Osteoblast (primary cell): ENCODE results near the gene CRABP2. TPM values are rescaled to one million over a fixed set of nuclear protein-coding genes. Genes with fewer than 3 reads are reported as not detected.

Source experiments
- DNase-seq: peaks from one replicate; pipeline ENCODE4 v3.0.0; 2011; ENCODE audit warnings: low spot score, mixed read lengths; ENCODE audit not compliant: insufficient read length; ENCODE audit errors: missing footprints
- H2AFZ ChIP-seq: 2 replicates; pipeline ENCODE4 v1.6.0; 2011; ENCODE audit warnings: mild to moderate bottlenecking, low read length
- H3K27ac ChIP-seq: 2 replicates; pipeline ENCODE4 v1.5.1; 2011; ENCODE audit warnings: mild to moderate bottlenecking, low read depth, low read length, moderate library complexity
- H3K27me3 ChIP-seq: 2 replicates; pipeline ENCODE4 v1.6.0; 2012; ENCODE audit warnings: mild to moderate bottlenecking, control low read depth, inconsistent platforms, low read length, moderate library complexity; ENCODE audit not compliant: insufficient read depth
- H3K36me3 ChIP-seq: 2 replicates; pipeline ENCODE4 v1.5.1; 2011; ENCODE audit warnings: mild to moderate bottlenecking, low read length, control low read depth, moderate library complexity; ENCODE audit not compliant: insufficient read depth
- H3K4me1 ChIP-seq: 2 replicates; pipeline ENCODE4 v1.5.1; 2011; ENCODE audit warnings: mild to moderate bottlenecking, low read length, control low read depth, moderate library complexity; ENCODE audit not compliant: insufficient read depth
- H3K4me2 ChIP-seq: 2 replicates; pipeline ENCODE4 v1.6.0; 2011; ENCODE audit warnings: mild to moderate bottlenecking, low read length; ENCODE audit not compliant: insufficient read depth
- H3K4me3 ChIP-seq: fragments of 200-600 bp; sonication (generic); 3 replicates; pipeline ENCODE4 v1.5.1; 2012; ENCODE audit warnings: mild to moderate bottlenecking, low read length, inconsistent platforms; ENCODE audit not compliant: insufficient read depth
- H3K79me2 ChIP-seq: 2 replicates; pipeline ENCODE4 v1.6.0; 2012; ENCODE audit warnings: mild to moderate bottlenecking, low read length, control low read depth, inconsistent platforms; ENCODE audit not compliant: insufficient read depth
- H3K9me3 ChIP-seq: 2 replicates; pipeline ENCODE4 v1.5.1; 2011; ENCODE audit warnings: low read depth, low read length, control low read depth
- H4K20me1 ChIP-seq: 2 replicates; pipeline ENCODE4 v1.6.0; 2012; ENCODE audit warnings: mild to moderate bottlenecking, low read length, control low read depth; ENCODE audit not compliant: insufficient read depth
- total RNA-seq: library from RNA; depleted of rRNA; stranded (reverse); fragments of >200 nt; gene quantifications from 2 replicates; pipeline ENCODE4 v1.2.3, GENCODE V29; 2012
- TF ChIP-seq, protein P1 (sequence below): IDR thresholded peaks from 2 replicates; pipeline ENCODE4 v1.5.1; 2011; ENCODE audit warnings: mild to moderate bottlenecking, low read depth, low read length, moderate library complexity; ENCODE audit errors: extremely low read depth

CRABP2 gene
- total RNA-seq, 1 donor, result 16.6 TPM

DNA sequence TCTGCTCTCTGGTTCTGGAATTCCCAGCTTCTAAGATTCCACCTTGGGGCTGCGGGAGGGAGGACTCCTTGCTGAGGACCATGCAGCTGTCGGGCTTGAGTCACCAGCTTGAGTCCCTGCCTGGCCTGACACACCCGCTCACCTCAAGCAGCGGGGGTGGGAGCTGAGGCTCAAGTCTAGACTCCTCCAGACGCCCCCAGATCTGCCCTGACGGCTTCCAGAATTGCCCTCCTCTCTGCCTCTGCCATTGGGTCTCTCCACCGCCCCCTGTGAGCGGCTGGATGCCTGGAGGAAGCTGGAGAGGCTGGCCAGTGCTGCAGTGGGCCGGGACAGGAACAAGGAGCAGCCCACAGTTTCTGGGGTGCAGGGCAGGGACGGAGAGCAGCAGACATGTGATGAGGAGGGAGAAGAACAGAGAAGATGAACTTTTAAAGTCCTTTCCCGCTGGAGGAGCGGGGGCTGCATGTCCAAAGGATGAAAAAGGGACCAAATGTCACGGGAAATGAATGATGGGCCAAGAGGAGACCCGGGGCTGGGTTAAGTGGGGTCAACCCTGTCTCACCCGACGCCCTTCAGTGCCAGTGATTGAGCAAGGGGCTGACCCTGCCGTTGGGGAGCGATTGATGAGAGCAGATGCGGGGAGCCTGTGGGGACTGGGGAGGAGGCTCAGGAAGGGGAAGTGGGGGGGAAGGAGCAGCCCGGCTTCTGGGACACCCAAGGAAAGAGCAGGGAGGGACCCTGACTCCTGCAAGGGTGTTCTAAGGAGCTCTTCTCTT, 13.5 kb downstream of the CRABP2 start:
- Histone ChIP-seq H4K20me1 (no peaks in the 10 kb centered on the region), H2AFZ (peak overlapping the region; percentile 29), H3K27ac (no peak overlapping the region), H3K4me1 (peaks cover 22% of the 10 kb centered on the region), H3K4me2 (no peak overlapping the region), H3K4me3 (no peak overlapping the region), H3K79me2 (no peaks in the 10 kb centered on the region), H3K27me3 (peaks cover 8% of the 10 kb centered on the region), H3K36me3 (no peaks in the 10 kb centered on the region), H3K9me3 (no peaks in the 10 kb centered on the region)
- TF ChIP-seq, protein P1, sequence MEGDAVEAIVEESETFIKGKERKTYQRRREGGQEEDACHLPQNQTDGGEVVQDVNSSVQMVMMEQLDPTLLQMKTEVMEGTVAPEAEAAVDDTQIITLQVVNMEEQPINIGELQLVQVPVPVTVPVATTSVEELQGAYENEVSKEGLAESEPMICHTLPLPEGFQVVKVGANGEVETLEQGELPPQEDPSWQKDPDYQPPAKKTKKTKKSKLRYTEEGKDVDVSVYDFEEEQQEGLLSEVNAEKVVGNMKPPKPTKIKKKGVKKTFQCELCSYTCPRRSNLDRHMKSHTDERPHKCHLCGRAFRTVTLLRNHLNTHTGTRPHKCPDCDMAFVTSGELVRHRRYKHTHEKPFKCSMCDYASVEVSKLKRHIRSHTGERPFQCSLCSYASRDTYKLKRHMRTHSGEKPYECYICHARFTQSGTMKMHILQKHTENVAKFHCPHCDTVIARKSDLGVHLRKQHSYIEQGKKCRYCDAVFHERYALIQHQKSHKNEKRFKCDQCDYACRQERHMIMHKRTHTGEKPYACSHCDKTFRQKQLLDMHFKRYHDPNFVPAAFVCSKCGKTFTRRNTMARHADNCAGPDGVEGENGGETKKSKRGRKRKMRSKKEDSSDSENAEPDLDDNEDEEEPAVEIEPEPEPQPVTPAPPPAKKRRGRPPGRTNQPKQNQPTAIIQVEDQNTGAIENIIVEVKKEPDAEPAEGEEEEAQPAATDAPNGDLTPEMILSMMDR, result no peak
- DNase-seq, result peak; percentile 82

DNA sequence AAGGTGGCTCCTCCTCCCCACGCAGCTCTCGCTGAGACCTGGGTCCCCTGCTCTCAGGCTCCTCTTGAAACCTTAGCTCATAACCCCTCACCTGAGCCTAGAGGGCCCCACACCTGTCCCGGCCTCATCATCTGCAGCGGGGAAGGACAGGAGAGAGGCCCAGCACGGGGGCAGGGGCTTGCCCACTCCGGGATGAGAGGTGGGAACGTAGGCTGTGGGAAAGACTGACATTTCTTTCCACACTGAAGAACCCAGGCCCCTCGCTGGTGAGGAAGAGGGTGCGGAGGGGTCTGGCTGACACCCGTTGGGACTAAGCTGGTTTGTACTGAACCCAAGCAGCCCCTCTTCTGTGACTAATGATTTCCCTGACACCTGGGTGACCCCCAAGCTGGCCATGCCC, 14.2 kb downstream of the CRABP2 start:
- Histone ChIP-seq H3K4me1 (peaks cover 22% of the 10 kb centered on the region), H3K9me3 (no peaks in the 10 kb centered on the region), H3K4me3 (no peak overlapping the region), H2AFZ (no peak overlapping the region), H3K36me3 (no peaks in the 10 kb centered on the region), H3K27ac (no peak overlapping the region), H3K79me2 (no peaks in the 10 kb centered on the region), H3K27me3 (peaks cover 8% of the 10 kb centered on the region), H3K4me2 (no peak overlapping the region), H4K20me1 (no peaks in the 10 kb centered on the region)
- peak; percentile 50 for DNase-seq
- TF ChIP-seq, protein P1, result no peak

DNA sequence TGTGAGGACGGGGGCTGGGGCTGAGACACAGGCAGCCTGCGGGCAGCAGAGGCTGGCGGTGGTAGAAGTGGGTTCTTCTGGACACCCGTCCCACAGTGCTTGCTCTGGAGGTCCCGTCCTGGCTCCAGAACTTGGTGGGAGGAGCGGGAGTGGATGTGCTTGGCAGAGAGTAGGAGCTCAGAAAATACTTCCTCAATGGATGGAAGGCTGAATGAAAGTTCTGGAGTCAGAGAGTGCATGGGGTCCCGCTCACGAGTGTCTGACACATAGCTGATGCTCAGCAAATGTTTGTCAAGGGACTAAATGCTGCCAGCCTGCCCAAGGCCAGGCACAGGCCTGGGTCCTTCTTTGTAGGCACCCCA, 14.7 kb downstream of the CRABP2 start:
- peak; percentile 77 for DNase-seq
- peaks cover 22% of the 10 kb centered on the region for H3K4me1 ChIP-seq
- H4K20me1 ChIP-seq, result no peaks in the 10 kb centered on the region
- TF ChIP-seq, protein P1, result no peak
- no peaks in the 10 kb centered on the region for H3K36me3 ChIP-seq
- no peaks in the 10 kb centered on the region for H3K79me2 ChIP-seq
- H3K27ac ChIP-seq, result no peak overlapping the region
- peaks cover 8% of the 10 kb centered on the region for H3K27me3 ChIP-seq
- no peak overlapping the region for H3K4me2 ChIP-seq
- no peak overlapping the region for H2AFZ ChIP-seq
- no peak overlapping the region for H3K4me3 ChIP-seq
- H3K9me3 ChIP-seq, result no peaks in the 10 kb centered on the region

DNA sequence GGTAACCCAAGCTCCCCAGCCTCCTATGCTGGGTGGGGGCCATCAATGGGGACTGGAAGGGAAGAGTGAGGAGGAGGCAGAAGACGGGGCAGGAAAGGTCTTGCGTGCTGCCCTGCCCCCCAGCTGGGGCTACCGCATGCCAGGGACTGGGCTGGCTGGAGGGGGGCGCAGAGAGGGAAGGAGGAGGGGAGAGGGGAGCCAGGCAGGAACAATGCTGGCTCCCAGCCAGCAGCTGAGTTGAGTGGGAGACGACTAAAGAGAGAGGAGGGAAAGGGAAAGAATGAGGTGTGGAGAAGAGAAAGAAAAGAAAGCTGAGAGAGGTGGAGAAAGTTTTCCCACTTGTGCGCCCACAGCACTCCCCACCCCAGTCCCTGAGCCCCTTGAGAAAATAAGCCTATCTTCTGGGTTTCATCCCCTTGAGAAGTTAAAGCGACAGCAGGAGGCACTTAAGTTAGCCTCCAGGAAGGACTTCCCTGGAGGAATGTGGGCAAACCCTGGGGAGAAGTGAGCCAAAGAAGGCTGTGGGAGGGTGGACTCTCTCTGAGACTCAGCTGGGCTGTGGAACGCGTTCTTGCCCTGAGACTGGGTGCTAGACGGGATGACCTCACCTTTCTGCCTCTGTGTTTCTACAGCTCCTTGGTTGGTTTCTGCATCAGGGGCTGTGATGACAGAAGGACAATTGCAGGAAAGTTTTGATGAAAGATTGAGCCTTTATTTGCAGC, 15.3 kb downstream of the CRABP2 start:
- no peak overlapping the region for H2AFZ ChIP-seq
- peak overlapping the region; percentile 83 for H3K4me2 ChIP-seq
- H4K20me1 ChIP-seq, result no peaks in the 10 kb centered on the region
- H3K4me1 ChIP-seq, result peaks cover 22% of the 10 kb centered on the region
- H3K79me2 ChIP-seq, result no peaks in the 10 kb centered on the region
- TF ChIP-seq, protein P1, result no peak
- H3K27me3 ChIP-seq, result peaks cover 8% of the 10 kb centered on the region
- no peak overlapping the region for H3K27ac ChIP-seq
- peak; percentile 52 for DNase-seq
- peak overlapping the region; percentile 66 for H3K4me3 ChIP-seq
- H3K36me3 ChIP-seq, result no peaks in the 10 kb centered on the region
- H3K9me3 ChIP-seq, result no peaks in the 10 kb centered on the region
